IgD-negative memory B cell (primary cell): Measurements from ENCODE around the gene NETO2. TPM values are rescaled to one million over a fixed set of nuclear protein-coding genes. Genes with fewer than 3 reads are reported as not detected.

Experiments
- H3K27ac Mint-ChIP-seq, 3 donors: one replicate each; pipeline ENCODE4 v1.8.0; 2020 to 2022; ENCODE audit warnings: mild to moderate bottlenecking in 3 of 3, mixed read lengths in 3 of 3, moderate library complexity in 1 of 3
- H3K27me3 Mint-ChIP-seq: one replicate; pipeline ENCODE4 v1.8.0; 2021; ENCODE audit warnings: mixed read lengths
- H3K36me3 Mint-ChIP-seq: one replicate; pipeline ENCODE4 v1.8.0; 2020; ENCODE audit warnings: mild to moderate bottlenecking, mixed read lengths
- H3K4me1 Mint-ChIP-seq, 3 donors: one replicate each; pipeline ENCODE4 v1.8.0; 2020 to 2022; ENCODE audit warnings: mixed read lengths in 3 of 3, mild to moderate bottlenecking in 1 of 3
- H3K4me3 Mint-ChIP-seq, 4 donors: one replicate each; pipeline ENCODE4 v1.8.0; 2020 to 2022; ENCODE audit warnings: mild to moderate bottlenecking in 4 of 4, mixed read lengths in 4 of 4, moderate library complexity in 3 of 4
- H3K9me3 Mint-ChIP-seq, 3 donors: one replicate each; pipeline ENCODE4 v1.8.0; 2020 to 2021; ENCODE audit warnings: mixed read lengths in 3 of 3, mild to moderate bottlenecking in 1 of 3
- polyA plus RNA-seq: library from polyadenylated mRNA; unstranded; fragments of 300-500 nt; fragmentation: Illumina TruSeq; gene quantifications from one replicate; pipeline ENCODE4 v1.2.3, GENCODE V29; 2021

Gene NETO2
- polyA plus RNA-seq, 1 donor from 2014 or later: 2.5 TPM

GRCh38 chr16:47028767-47029377 lies 114.9 kb downstream of the NETO2 start:
- Mint-ChIP-seq H3K36me3 (no peaks in the 10 kb centered on the region), H3K4me3 (no peak overlapping the region), H3K27me3 (no peaks in the 10 kb centered on the region), H3K27ac (no peak overlapping the region), H3K9me3 (no peaks in the 10 kb centered on the region), H3K4me1 (no peaks in the 10 kb centered on the region)

Other genes starting within 250 kb of the NETO2 start
- 76.2 TPM for gene DNAJA2, start 170.3 kb downstream of the NETO2 start, polyA plus RNA-seq